IMR-90 (cell line): ENCODE measurements around the gene DENND2C.

Experiments used
- BHLHE40 ChIP-seq: fragments of 150-350 bp; IDR thresholded peaks from 2 replicates; pipeline ENCODE4 v1.6.1; 2016; ENCODE audit warnings: mild to moderate bottlenecking, low read depth, low read length
- CTCF ChIP-seq: conservative IDR thresholded peaks from 2 replicates; pipeline ENCODE4 v1.5.1; 2012; ENCODE audit warnings: mild to moderate bottlenecking, low read depth, low read length, improper control_type of control experiment
- ELK1 ChIP-seq: fragments of 150-350 bp; IDR thresholded peaks from 2 replicates; pipeline ENCODE4 v1.6.1; 2016; ENCODE audit warnings: low read depth, mild to moderate bottlenecking, low read length, moderate library complexity, borderline replicate concordance
- MAFK ChIP-seq: IDR thresholded peaks from 2 replicates; pipeline ENCODE4 v1.6.1; 2012; ENCODE audit warnings: low read depth, low read length, improper control_type of control experiment
- MXI1 ChIP-seq: IDR thresholded peaks from 2 replicates; pipeline ENCODE4 v1.6.1; 2012; ENCODE audit warnings: low read depth, mild to moderate bottlenecking, low read length, moderate library complexity, borderline replicate concordance
- NFE2L2 ChIP-seq: fragments of 150-350 bp; IDR thresholded peaks from 2 replicates; pipeline ENCODE4 v1.6.1; 2016; ENCODE audit warnings: low read depth, mild to moderate bottlenecking, low read length
- POLR2A ChIP-seq: IDR thresholded peaks from 2 replicates; pipeline ENCODE4 v1.6.1; 2012; ENCODE audit warnings: mild to moderate bottlenecking, low read depth, low read length
- RFX5 ChIP-seq: IDR thresholded peaks from 2 replicates; pipeline ENCODE4 v1.8.0; 2012; ENCODE audit warnings: low read depth, mild to moderate bottlenecking, low read length, moderate library complexity
- SMC3 ChIP-seq: fragments of 150-350 bp; IDR thresholded peaks from 2 replicates; pipeline ENCODE4 v1.6.1; 2016; ENCODE audit warnings: low read depth, mild to moderate bottlenecking, antibody characterized with exemption, low read length, moderate library complexity
- USF2 ChIP-seq: fragments of 150-350 bp; IDR thresholded peaks from 2 replicates; pipeline ENCODE4 v1.6.1; 2017; ENCODE audit warnings: mild to moderate bottlenecking, antibody characterized with exemption, low read length, low read depth

GRCh38 chr1:114547076-114547475 lies 122.8 kb downstream of the DENND2C start:
- TF ChIP-seq CTCF (no peak), POLR2A (no peak), USF2 (no peak), ELK1 (no peak), SMC3 (no peak), BHLHE40 (no peak), NFE2L2 (no peak), MXI1 (no peak), RFX5 (no peak), MAFK (no peak)
